Lower lobe of right lung (tissue), 2 donors: Measurements from ENCODE around the gene SDK1. TPM values are rescaled to one million over a fixed set of nuclear protein-coding genes. Genes with fewer than 3 reads are reported as not detected.

Experiments used
- ATAC-seq, 2 donors: fragments of 200-7000 bp; cut with Tn5 transposase; one replicate each; pipeline ENCODE4 v1.9.1; 2020 to 2022; ENCODE audit warnings: mild to moderate bottlenecking in 2 of 2, moderate library complexity in 2 of 2
- DNase-seq: peaks from one replicate; pipeline ENCODE4 v3.0.0-alpha.2; 2020
- H3K27ac ChIP-seq: fragments of 200-600 bp; one replicate; pipeline ENCODE4 v1.8.0; 2022
- H3K27me3 ChIP-seq: fragments of 200-600 bp; one replicate; pipeline ENCODE4 v1.8.0; 2022; ENCODE audit warnings: low read depth
- H3K36me3 ChIP-seq: fragments of 200-600 bp; one replicate; pipeline ENCODE4 v1.8.0; 2022; ENCODE audit warnings: mild to moderate bottlenecking
- H3K4me1 ChIP-seq: fragments of 200-600 bp; one replicate; pipeline ENCODE4 v1.8.0; 2022
- H3K4me3 ChIP-seq: fragments of 200-600 bp; one replicate; pipeline ENCODE4 v1.8.0; 2022; ENCODE audit warnings: mild to moderate bottlenecking
- H3K9me3 ChIP-seq: fragments of 200-600 bp; one replicate; pipeline ENCODE4 v1.8.0; 2022
- intact Hi-C: fragments of 100-400 bp; cut with DNase I; formaldehyde crosslinking; loops from one replicate; pipeline ENCODE4 v1.11.0; 2022
- total RNA-seq: library from RNA; stranded (reverse); fragmentation: NEBNext Ultra II Directional; extraction: Animal tissue kit (Norgen Biotek cat#: 25700); gene quantifications from one replicate; pipeline ENCODE4 v1.2.1, GENCODE V29; 2021
- TF ChIP-seq, protein P1 (sequence below): fragments of 200-600 bp; IDR thresholded peaks from one replicate; pipeline ENCODE4 v1.8.0; 2022; ENCODE audit warnings: antibody characterized with exemption, mild to moderate bottlenecking
- donor health status: DM: no; HTN: yes; CAD: no; lungs with severe emphysema.

SDK1 gene
- total RNA-seq, 1 donor from 2014 or later: 10.0 TPM

GRCh38 chr7:3866277-3866676 is 565.2 kb downstream of the SDK1 start:
- ATAC-seq: peak in 1 of 2 donors; percentile 40
- no peaks in the 10 kb centered on the region for H3K36me3 ChIP-seq
- intact Hi-C loops: no loop called here
- H3K4me3 ChIP-seq: no peak overlapping the region
- H3K9me3 ChIP-seq: no peaks in the 10 kb centered on the region
- TF ChIP-seq, protein P1, sequence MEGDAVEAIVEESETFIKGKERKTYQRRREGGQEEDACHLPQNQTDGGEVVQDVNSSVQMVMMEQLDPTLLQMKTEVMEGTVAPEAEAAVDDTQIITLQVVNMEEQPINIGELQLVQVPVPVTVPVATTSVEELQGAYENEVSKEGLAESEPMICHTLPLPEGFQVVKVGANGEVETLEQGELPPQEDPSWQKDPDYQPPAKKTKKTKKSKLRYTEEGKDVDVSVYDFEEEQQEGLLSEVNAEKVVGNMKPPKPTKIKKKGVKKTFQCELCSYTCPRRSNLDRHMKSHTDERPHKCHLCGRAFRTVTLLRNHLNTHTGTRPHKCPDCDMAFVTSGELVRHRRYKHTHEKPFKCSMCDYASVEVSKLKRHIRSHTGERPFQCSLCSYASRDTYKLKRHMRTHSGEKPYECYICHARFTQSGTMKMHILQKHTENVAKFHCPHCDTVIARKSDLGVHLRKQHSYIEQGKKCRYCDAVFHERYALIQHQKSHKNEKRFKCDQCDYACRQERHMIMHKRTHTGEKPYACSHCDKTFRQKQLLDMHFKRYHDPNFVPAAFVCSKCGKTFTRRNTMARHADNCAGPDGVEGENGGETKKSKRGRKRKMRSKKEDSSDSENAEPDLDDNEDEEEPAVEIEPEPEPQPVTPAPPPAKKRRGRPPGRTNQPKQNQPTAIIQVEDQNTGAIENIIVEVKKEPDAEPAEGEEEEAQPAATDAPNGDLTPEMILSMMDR: no peak
- no peaks in the 10 kb centered on the region for H3K27me3 ChIP-seq
- H3K4me1 ChIP-seq: peaks cover 14% of the 10 kb centered on the region
- DNase-seq: no peak
- H3K27ac ChIP-seq: peak overlapping the region; percentile 46

DNA sequence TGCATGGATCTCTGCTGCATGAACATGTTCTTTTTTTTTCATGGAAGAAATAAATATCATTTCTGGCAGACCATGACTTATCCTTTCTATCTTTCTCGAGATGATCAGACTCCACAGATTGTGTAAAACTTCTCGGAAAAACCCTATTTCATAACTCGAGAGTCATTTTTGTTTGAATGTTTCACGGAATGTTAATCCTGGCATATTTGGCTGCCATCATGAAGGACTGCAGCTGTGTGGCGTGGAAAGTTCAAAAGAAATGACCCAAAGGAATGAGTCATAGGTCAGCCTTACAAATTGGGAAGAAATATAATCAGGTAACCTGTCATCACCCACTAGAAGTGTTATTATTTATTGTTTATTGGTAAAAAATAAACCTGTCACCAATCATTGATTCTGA is 566.8 kb downstream of the SDK1 start:
- ATAC-seq (peak in 1 of 2 donors; percentile 23), DNase-seq (no peak)
- TF ChIP-seq, protein P1: no peak
- intact Hi-C loops: no loop called here
- Histone ChIP-seq H3K36me3 (no peaks in the 10 kb centered on the region), H3K27ac (no peak overlapping the region), H3K4me1 (no peaks in the 10 kb centered on the region), H3K9me3 (no peaks in the 10 kb centered on the region), H3K27me3 (no peaks in the 10 kb centered on the region), H3K4me3 (no peak overlapping the region)

GRCh38 chr7:3879355-3880075 is 578.5 kb downstream of the SDK1 start:
- TF ChIP-seq, protein P1: no peak
- H3K36me3 ChIP-seq: no peaks in the 10 kb centered on the region
- H3K27ac ChIP-seq: no peak overlapping the region
- no peaks in the 10 kb centered on the region for H3K9me3 ChIP-seq
- H3K4me3 ChIP-seq: no peak overlapping the region
- DNase-seq (no peak), ATAC-seq (no peak)
- H3K27me3 ChIP-seq: no peaks in the 10 kb centered on the region
- intact Hi-C loops: no loop called here
- no peaks in the 10 kb centered on the region for H3K4me1 ChIP-seq

- no peak overlapping the region for H3K4me3 ChIP-seq
- no peak for DNase-seq
- H3K36me3 ChIP-seq: no peaks in the 10 kb centered on the region
- H3K9me3 ChIP-seq: no peaks in the 10 kb centered on the region
- no peaks in the 10 kb centered on the region for H3K4me1 ChIP-seq
- TF ChIP-seq, protein P1: no peak
- no peak overlapping the region for H3K27ac ChIP-seq
- H3K27me3 ChIP-seq: no peaks in the 10 kb centered on the region
- intact Hi-C loops: no loop called here
- peak in 1 of 2 donors; percentile 35 for ATAC-seq
Measured at GRCh38 chr7:3880228-3880987, 579.4 kb downstream of the SDK1 start.

- TF ChIP-seq, protein P1: no peak
- DNase-seq (no peak), ATAC-seq (no peak)
- Histone ChIP-seq H3K36me3 (no peaks in the 10 kb centered on the region), H3K27me3 (no peaks in the 10 kb centered on the region), H3K4me3 (no peak overlapping the region), H3K9me3 (no peaks in the 10 kb centered on the region), H3K27ac (no peak overlapping the region), H3K4me1 (no peaks in the 10 kb centered on the region)
- intact Hi-C loops: no loop called here
Measured at GRCh38 chr7:3882782-3883181, 581.7 kb downstream of the SDK1 start.
